Measurements from ENCODE around the gene TBC1D4.

Gene TBC1D4

GRCh38 chr13:75319254-75319653 lies 162.7 kb downstream of the TBC1D4 start:
- Histone ChIP-seq H3K4me3 (ENCODE audit: insufficient read depth in 1 of 2, low read depth in 1 of 2, low read length in 2 of 2) (no peak overlapping the region), H2BK5ac (ENCODE audit: low read depth, low read length, poor library complexity, severe bottlenecking) (no peak overlapping the region), H3K79me1 (replicated peaks; ENCODE audit: low read length, poor library complexity, severe bottlenecking) (no peaks in the 10 kb centered on the region), H3K27ac (ENCODE audit: low read length, poor library complexity, severe bottlenecking) (no peak overlapping the region), H3K23ac (ENCODE audit: low read length in 2 of 2) (no peak overlapping the region), H4K91ac (ENCODE audit: low read length) (no peak overlapping the region), H3K14ac (ENCODE audit: low read length in 2 of 2) (no peak overlapping the region), H2BK12ac (ENCODE audit: low read length in 2 of 2) (no peak overlapping the region), H3K36me3 (ENCODE audit: control insufficient read depth in 1 of 2, insufficient read depth in 2 of 2, low read depth in 1 of 2, low read length in 2 of 2) (peaks cover 0 to 8% of the 10 kb centered on the region in 2 experiments), H3K4me2 (ENCODE audit: low read length, poor library complexity, severe bottlenecking) (no peak overlapping the region), H4K8ac (ENCODE audit: low read length) (no peak overlapping the region), H2BK15ac (ENCODE audit: low read depth, poor library complexity, severe bottlenecking) (no peak overlapping the region), H3K4me1 (ENCODE audit: control insufficient read depth, insufficient read depth, low read depth, low read length) (no peaks in the 10 kb centered on the region), H3K4ac (ENCODE audit: low read depth in 1 of 2, low read length in 2 of 2) (no peak overlapping the region), H2BK120ac (ENCODE audit: low read depth, low read length) (no peak overlapping the region), H3K9ac (ENCODE audit: low read length) (no peak overlapping the region), H3K27me3 (ENCODE audit: control insufficient read depth in 1 of 2, insufficient read depth in 1 of 2, low read length in 2 of 2) (no peaks in the 10 kb centered on the region), H3K18ac (ENCODE audit: low read depth in 1 of 2, low read length in 2 of 2) (no peak overlapping the region), H2AK5ac (ENCODE audit: low read length, severe bottlenecking) (no peak overlapping the region), H3K9me3 (ENCODE audit: control insufficient read depth, low read length) (no peaks in the 10 kb centered on the region), H2AFZ (ENCODE audit: low read depth, low read length) (no peak overlapping the region)
- DNase-seq = peak; percentile 38
- 73% methylated on average over 4 of the region's 4 CpGs for WGBS

GRCh38 chr13:75318138-75318833 lies 163.7 kb downstream of the TBC1D4 start:
- Histone ChIP-seq H3K4me1 (ENCODE audit: control insufficient read depth, insufficient read depth, low read depth, low read length) (no peaks in the 10 kb centered on the region), H2BK120ac (ENCODE audit: low read depth, low read length) (no peak overlapping the region), H3K4me3 (ENCODE audit: insufficient read depth in 1 of 2, low read depth in 1 of 2, low read length in 2 of 2) (no peak overlapping the region), H3K4ac (ENCODE audit: low read depth in 1 of 2, low read length in 2 of 2) (no peak overlapping the region), H3K9me3 (ENCODE audit: control insufficient read depth, low read length) (no peaks in the 10 kb centered on the region), H3K27ac (ENCODE audit: low read length, poor library complexity, severe bottlenecking) (no peak overlapping the region), H3K23ac (ENCODE audit: low read length in 2 of 2) (no peak overlapping the region), H3K14ac (ENCODE audit: low read length in 2 of 2) (no peak overlapping the region), H3K9ac (ENCODE audit: low read length) (no peak overlapping the region), H2BK5ac (ENCODE audit: low read depth, low read length, poor library complexity, severe bottlenecking) (no peak overlapping the region), H2AK5ac (ENCODE audit: low read length, severe bottlenecking) (no peak overlapping the region), H4K8ac (ENCODE audit: low read length) (no peak overlapping the region), H2BK15ac (ENCODE audit: low read depth, poor library complexity, severe bottlenecking) (no peak overlapping the region), H2BK12ac (ENCODE audit: low read length in 2 of 2) (no peak overlapping the region), H3K27me3 (ENCODE audit: control insufficient read depth in 1 of 2, insufficient read depth in 1 of 2, low read length in 2 of 2) (no peaks in the 10 kb centered on the region), H3K36me3 (ENCODE audit: control insufficient read depth in 1 of 2, insufficient read depth in 2 of 2, low read depth in 1 of 2, low read length in 2 of 2) (peaks cover 0 to 8% of the 10 kb centered on the region in 2 experiments), H4K91ac (ENCODE audit: low read length) (no peak overlapping the region), H2AFZ (ENCODE audit: low read depth, low read length) (no peak overlapping the region), H3K18ac (ENCODE audit: low read depth in 1 of 2, low read length in 2 of 2) (peak overlapping the region in 1 of 2 experiments; percentile 24), H3K4me2 (ENCODE audit: low read length, poor library complexity, severe bottlenecking) (no peak overlapping the region), H3K79me1 (replicated peaks; ENCODE audit: low read length, poor library complexity, severe bottlenecking) (no peaks in the 10 kb centered on the region)
- no peak for DNase-seq
- WGBS = 100% methylated on average over 1 of the region's 2 CpGs

GRCh38 chr13:75316427-75316826 lies 165.5 kb downstream of the TBC1D4 start:
- H2AK5ac ChIP-seq (ENCODE audit: low read length, severe bottlenecking) = no peak overlapping the region

GRCh38 chr13:75312884-75313520 lies 169.0 kb downstream of the TBC1D4 start:
- no peak for DNase-seq
- WGBS = 100% methylated on average over 2 of the region's 2 CpGs
- no peaks in the 10 kb centered on the region for H3K27me3 ChIP-seq (ENCODE audit: control insufficient read depth in 1 of 2, insufficient read depth in 1 of 2, low read length in 2 of 2)

More at GRCh38 chr13:75316427-75316826, 165.5 kb downstream of the TBC1D4 start:
- H3K79me1 ChIP-seq (replicated peaks; ENCODE audit: low read length, poor library complexity, severe bottlenecking) = no peaks in the 10 kb centered on the region
- no peak overlapping the region for H3K18ac ChIP-seq (ENCODE audit: low read depth in 1 of 2, low read length in 2 of 2)
- no peak overlapping the region for H3K4ac ChIP-seq (ENCODE audit: low read depth in 1 of 2, low read length in 2 of 2)
- H4K91ac ChIP-seq (ENCODE audit: low read length) = no peak overlapping the region
- H3K9ac ChIP-seq (ENCODE audit: low read length) = no peak overlapping the region
- no peak overlapping the region for H2AFZ ChIP-seq (ENCODE audit: low read depth, low read length)
- H2BK5ac ChIP-seq (ENCODE audit: low read depth, low read length, poor library complexity, severe bottlenecking) = no peak overlapping the region
- H3K4me3 ChIP-seq (ENCODE audit: insufficient read depth in 1 of 2, low read depth in 1 of 2, low read length in 2 of 2) = no peak overlapping the region
- DNase-seq = peak; percentile 15
- H3K27me3 ChIP-seq (ENCODE audit: control insufficient read depth in 1 of 2, insufficient read depth in 1 of 2, low read length in 2 of 2) = no peaks in the 10 kb centered on the region
- H2BK12ac ChIP-seq (ENCODE audit: low read length in 2 of 2) = no peak overlapping the region
- no peak overlapping the region for H3K23ac ChIP-seq (ENCODE audit: low read length in 2 of 2)
- H3K14ac ChIP-seq (ENCODE audit: low read length in 2 of 2) = no peak overlapping the region
- H2BK15ac ChIP-seq (ENCODE audit: low read depth, poor library complexity, severe bottlenecking) = no peak overlapping the region
- no peak overlapping the region for H3K4me2 ChIP-seq (ENCODE audit: low read length, poor library complexity, severe bottlenecking)
- H4K8ac ChIP-seq (ENCODE audit: low read length) = no peak overlapping the region
- no CpG with 5 or more reads among the region's 1 CpG for WGBS
- no peaks in the 10 kb centered on the region for H3K4me1 ChIP-seq (ENCODE audit: control insufficient read depth, insufficient read depth, low read depth, low read length)
- H2BK120ac ChIP-seq (ENCODE audit: low read depth, low read length) = no peak overlapping the region
- no peak overlapping the region for H3K27ac ChIP-seq (ENCODE audit: low read length, poor library complexity, severe bottlenecking)
- no peaks in the 10 kb centered on the region for H3K9me3 ChIP-seq (ENCODE audit: control insufficient read depth, low read length)
- peaks cover 0 to 18% of the 10 kb centered on the region in 2 experiments for H3K36me3 ChIP-seq (ENCODE audit: control insufficient read depth in 1 of 2, insufficient read depth in 2 of 2, low read depth in 1 of 2, low read length in 2 of 2)

More at GRCh38 chr13:75312884-75313520, 169.0 kb downstream of the TBC1D4 start:
- no peak overlapping the region for H3K27ac ChIP-seq (ENCODE audit: low read length, poor library complexity, severe bottlenecking)
- no peak overlapping the region for H2BK12ac ChIP-seq (ENCODE audit: low read length in 2 of 2)
- no peak overlapping the region for H2BK120ac ChIP-seq (ENCODE audit: low read depth, low read length)
- no peak overlapping the region for H2BK15ac ChIP-seq (ENCODE audit: low read depth, poor library complexity, severe bottlenecking)
- no peak overlapping the region for H4K91ac ChIP-seq (ENCODE audit: low read length)
- no peak overlapping the region for H3K18ac ChIP-seq (ENCODE audit: low read depth in 1 of 2, low read length in 2 of 2)
- no peak overlapping the region for H3K9ac ChIP-seq (ENCODE audit: low read length)
- no peak overlapping the region for H3K14ac ChIP-seq (ENCODE audit: low read length in 2 of 2)
- H2AFZ ChIP-seq (ENCODE audit: low read depth, low read length) = no peak overlapping the region
- no peak overlapping the region for H2AK5ac ChIP-seq (ENCODE audit: low read length, severe bottlenecking)
- no peak overlapping the region for H2BK5ac ChIP-seq (ENCODE audit: low read depth, low read length, poor library complexity, severe bottlenecking)
- no peak overlapping the region for H4K8ac ChIP-seq (ENCODE audit: low read length)
- no peaks in the 10 kb centered on the region for H3K4me1 ChIP-seq (ENCODE audit: control insufficient read depth, insufficient read depth, low read depth, low read length)
- no peak overlapping the region for H3K4me3 ChIP-seq (ENCODE audit: insufficient read depth in 1 of 2, low read depth in 1 of 2, low read length in 2 of 2)
- no peak overlapping the region for H3K4me2 ChIP-seq (ENCODE audit: low read length, poor library complexity, severe bottlenecking)
- no peak overlapping the region for H3K23ac ChIP-seq (ENCODE audit: low read length in 2 of 2)
- H3K36me3 ChIP-seq (ENCODE audit: control insufficient read depth in 1 of 2, insufficient read depth in 2 of 2, low read depth in 1 of 2, low read length in 2 of 2) = peaks cover 0 to 28% of the 10 kb centered on the region in 2 experiments
- H3K4ac ChIP-seq (ENCODE audit: low read depth in 1 of 2, low read length in 2 of 2) = no peak overlapping the region
- no peaks in the 10 kb centered on the region for H3K79me1 ChIP-seq (replicated peaks; ENCODE audit: low read length, poor library complexity, severe bottlenecking)
- no peaks in the 10 kb centered on the region for H3K9me3 ChIP-seq (ENCODE audit: control insufficient read depth, low read length)
